ENCODE data around the gene USP37.

GRCh38 chr2:218437969-218438368 lies 130.2 kb downstream of the USP37 start:
- TF ChIP-seq, protein P1, sequence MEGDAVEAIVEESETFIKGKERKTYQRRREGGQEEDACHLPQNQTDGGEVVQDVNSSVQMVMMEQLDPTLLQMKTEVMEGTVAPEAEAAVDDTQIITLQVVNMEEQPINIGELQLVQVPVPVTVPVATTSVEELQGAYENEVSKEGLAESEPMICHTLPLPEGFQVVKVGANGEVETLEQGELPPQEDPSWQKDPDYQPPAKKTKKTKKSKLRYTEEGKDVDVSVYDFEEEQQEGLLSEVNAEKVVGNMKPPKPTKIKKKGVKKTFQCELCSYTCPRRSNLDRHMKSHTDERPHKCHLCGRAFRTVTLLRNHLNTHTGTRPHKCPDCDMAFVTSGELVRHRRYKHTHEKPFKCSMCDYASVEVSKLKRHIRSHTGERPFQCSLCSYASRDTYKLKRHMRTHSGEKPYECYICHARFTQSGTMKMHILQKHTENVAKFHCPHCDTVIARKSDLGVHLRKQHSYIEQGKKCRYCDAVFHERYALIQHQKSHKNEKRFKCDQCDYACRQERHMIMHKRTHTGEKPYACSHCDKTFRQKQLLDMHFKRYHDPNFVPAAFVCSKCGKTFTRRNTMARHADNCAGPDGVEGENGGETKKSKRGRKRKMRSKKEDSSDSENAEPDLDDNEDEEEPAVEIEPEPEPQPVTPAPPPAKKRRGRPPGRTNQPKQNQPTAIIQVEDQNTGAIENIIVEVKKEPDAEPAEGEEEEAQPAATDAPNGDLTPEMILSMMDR (IDR thresholded peaks at IDR 0.05; ENCODE audit: borderline replicate concordance, extremely low read depth, low read length, poor library complexity, severe bottlenecking) = no peak
- TF ChIP-seq EZH2 (IDR thresholded peaks at IDR 0.05; ENCODE audit: borderline replicate concordance, low read depth, low read length, severe bottlenecking) = no peak

Data from DND-41 (cell line).